ENCODE data around the gene MBTPS1.

DNA sequence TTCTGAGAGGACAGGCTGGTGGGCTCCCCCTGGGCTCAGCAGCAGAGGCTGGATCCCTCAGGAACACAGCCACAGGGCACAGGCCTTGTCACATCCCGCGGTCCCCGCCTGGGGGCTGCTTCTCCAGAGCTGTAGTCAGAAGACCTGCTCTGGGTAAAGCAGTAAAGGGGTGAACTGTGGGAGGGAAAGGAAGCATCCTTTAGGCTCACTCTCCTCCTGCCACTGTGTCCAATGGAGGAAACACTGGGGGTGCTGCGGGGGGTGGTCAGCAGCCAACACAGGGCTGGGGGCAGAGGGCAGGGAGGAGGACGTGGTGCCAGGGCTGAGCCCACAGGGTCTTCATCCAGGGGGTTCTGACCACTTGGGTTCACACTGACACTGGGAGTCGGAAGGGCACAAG lies 69.1 kb downstream of the MBTPS1 start:
- TF ChIP-seq ZNF335 (tag by site-specific recombination; conservative IDR thresholded peaks at IDR 0.05) = no peak
- TF ChIP-seq, protein P1, sequence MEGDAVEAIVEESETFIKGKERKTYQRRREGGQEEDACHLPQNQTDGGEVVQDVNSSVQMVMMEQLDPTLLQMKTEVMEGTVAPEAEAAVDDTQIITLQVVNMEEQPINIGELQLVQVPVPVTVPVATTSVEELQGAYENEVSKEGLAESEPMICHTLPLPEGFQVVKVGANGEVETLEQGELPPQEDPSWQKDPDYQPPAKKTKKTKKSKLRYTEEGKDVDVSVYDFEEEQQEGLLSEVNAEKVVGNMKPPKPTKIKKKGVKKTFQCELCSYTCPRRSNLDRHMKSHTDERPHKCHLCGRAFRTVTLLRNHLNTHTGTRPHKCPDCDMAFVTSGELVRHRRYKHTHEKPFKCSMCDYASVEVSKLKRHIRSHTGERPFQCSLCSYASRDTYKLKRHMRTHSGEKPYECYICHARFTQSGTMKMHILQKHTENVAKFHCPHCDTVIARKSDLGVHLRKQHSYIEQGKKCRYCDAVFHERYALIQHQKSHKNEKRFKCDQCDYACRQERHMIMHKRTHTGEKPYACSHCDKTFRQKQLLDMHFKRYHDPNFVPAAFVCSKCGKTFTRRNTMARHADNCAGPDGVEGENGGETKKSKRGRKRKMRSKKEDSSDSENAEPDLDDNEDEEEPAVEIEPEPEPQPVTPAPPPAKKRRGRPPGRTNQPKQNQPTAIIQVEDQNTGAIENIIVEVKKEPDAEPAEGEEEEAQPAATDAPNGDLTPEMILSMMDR (tag by site-specific recombination; IDR thresholded peaks at IDR 0.05) = no peak
- no peak for TF ChIP-seq ZNF394 (tag by site-specific recombination; IDR thresholded peaks at IDR 0.05; ENCODE audit: borderline replicate concordance)
- no peak for TF ChIP-seq ZNF23 (tag by site-specific recombination; IDR thresholded peaks at IDR 0.05; ENCODE audit: borderline replicate concordance)
- TF ChIP-seq, protein P2, sequence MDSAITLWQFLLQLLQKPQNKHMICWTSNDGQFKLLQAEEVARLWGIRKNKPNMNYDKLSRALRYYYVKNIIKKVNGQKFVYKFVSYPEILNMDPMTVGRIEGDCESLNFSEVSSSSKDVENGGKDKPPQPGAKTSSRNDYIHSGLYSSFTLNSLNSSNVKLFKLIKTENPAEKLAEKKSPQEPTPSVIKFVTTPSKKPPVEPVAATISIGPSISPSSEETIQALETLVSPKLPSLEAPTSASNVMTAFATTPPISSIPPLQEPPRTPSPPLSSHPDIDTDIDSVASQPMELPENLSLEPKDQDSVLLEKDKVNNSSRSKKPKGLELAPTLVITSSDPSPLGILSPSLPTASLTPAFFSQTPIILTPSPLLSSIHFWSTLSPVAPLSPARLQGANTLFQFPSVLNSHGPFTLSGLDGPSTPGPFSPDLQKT (IDR thresholded peaks at IDR 0.05; ENCODE audit: borderline replicate concordance, low read depth, low read length) = no peak
- TF ChIP-seq, protein P3, sequence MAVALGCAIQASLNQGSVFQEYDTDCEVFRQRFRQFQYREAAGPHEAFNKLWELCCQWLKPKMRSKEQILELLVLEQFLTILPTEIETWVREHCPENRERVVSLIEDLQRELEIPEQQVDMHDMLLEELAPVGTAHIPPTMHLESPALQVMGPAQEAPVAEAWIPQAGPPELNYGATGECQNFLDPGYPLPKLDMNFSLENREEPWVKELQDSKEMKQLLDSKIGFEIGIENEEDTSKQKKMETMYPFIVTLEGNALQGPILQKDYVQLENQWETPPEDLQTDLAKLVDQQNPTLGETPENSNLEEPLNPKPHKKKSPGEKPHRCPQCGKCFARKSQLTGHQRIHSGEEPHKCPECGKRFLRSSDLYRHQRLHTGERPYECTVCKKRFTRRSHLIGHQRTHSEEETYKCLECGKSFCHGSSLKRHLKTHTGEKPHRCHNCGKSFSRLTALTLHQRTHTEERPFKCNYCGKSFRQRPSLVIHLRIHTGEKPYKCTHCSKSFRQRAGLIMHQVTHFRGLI (tag by site-specific recombination; IDR thresholded peaks at IDR 0.05) = no peak
- TF ChIP-seq ZNF114 (tag by site-specific recombination; IDR thresholded peaks at IDR 0.05) = no peak
- TF ChIP-seq, protein P4, sequence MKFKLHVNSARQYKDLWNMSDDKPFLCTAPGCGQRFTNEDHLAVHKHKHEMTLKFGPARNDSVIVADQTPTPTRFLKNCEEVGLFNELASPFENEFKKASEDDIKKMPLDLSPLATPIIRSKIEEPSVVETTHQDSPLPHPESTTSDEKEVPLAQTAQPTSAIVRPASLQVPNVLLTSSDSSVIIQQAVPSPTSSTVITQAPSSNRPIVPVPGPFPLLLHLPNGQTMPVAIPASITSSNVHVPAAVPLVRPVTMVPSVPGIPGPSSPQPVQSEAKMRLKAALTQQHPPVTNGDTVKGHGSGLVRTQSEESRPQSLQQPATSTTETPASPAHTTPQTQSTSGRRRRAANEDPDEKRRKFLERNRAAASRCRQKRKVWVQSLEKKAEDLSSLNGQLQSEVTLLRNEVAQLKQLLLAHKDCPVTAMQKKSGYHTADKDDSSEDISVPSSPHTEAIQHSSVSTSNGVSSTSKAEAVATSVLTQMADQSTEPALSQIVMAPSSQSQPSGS (tag by site-specific recombination; IDR thresholded peaks at IDR 0.05; ENCODE audit: low read depth) = no peak

All from HEK293 (cell line).